Body of pancreas (tissue), 4 donors: ENCODE data around the gene FCAMR. TPM values are rescaled to one million over a fixed set of nuclear protein-coding genes. Genes with fewer than 3 reads are reported as not detected.
A peak's percentile ranks its signal among the peaks of the same experiment; 100 is the strongest.

Experiments
- ATAC-seq: fragments of 150-250 bp; one replicate; pipeline ENCODE4 v1.9.1; 2016
- DNase-seq, 4 donors: peaks; one replicate each; pipeline ENCODE4 v3.0.0-alpha.2; 2019
- H3K27ac ChIP-seq, 4 donors: fragments of 200-600 bp; sonication (generic); 1 replicate in 3 of 4; 2 replicates in 1 of 4; pipeline versions ENCODE4 v1.5.1 to v1.6.1; 2016 to 2019; ENCODE audit warnings: mild to moderate bottlenecking in 1 of 4, mixed read lengths in 1 of 4, moderate library complexity in 1 of 4
- H3K27me3 ChIP-seq, 2 donors: fragments of 200-600 bp; sonication (generic); one replicate each; pipeline ENCODE4 v1.6.0; 2016; ENCODE audit warnings: mild to moderate bottlenecking in 1 of 2
- H3K36me3 ChIP-seq, 2 donors: fragments of 200-600 bp; sonication (generic); replicated peaks in 1 of 2; 2 replicates each; pipeline ENCODE4 v1.5.1; 2016; ENCODE audit warnings: low read depth in 2 of 2; ENCODE audit not compliant: insufficient read depth in 1 of 2
- H3K4me1 ChIP-seq: fragments of 200-600 bp; sonication (generic); one replicate; pipeline ENCODE4 v1.6.0; 2016
- H3K4me3 ChIP-seq, 2 donors: fragments of 200-600 bp; sonication (generic); 1 replicate in 1 of 2; 2 replicates in 1 of 2; pipeline ENCODE4 v1.5.1; 2016 to 2019
- H3K9me3 ChIP-seq, 3 donors: fragments of 200-600 bp; sonication (generic); 1 replicate in 2 of 3; 2 replicates in 1 of 3; pipeline ENCODE4 v1.5.1; 2016
- CTCF ChIP-seq, 7 experiments: fragments of 450-650 bp in 4 of 7; fragments of 200-600 bp in 3 of 7; sonication (generic) in 3 of 7; IDR thresholded peaks; one replicate each; pipeline ENCODE4 v1.5.1; 2016 to 2019; ENCODE audit warnings: antibody characterized with exemption in 7 of 7
- POLR2A ChIP-seq, 3 donors: fragments of 450-650 bp; IDR thresholded peaks; one replicate each; pipeline ENCODE4 v1.6.1; 2016; ENCODE audit warnings: antibody characterized with exemption in 3 of 3, mild to moderate bottlenecking in 2 of 3
- WGBS, 2 donors: methylation state at CpG; one replicate each; pipeline ENCODE4 v1.1.5; 2017; 5-methylcytosine and 5-hydroxymethylcytosine counted together
- intact Hi-C: fragments of 100-400 bp; cut with DNase I; formaldehyde crosslinking; loops from one replicate; pipeline ENCODE4 v1.15.1; 2023
- total RNA-seq, 2 donors: library from RNA; depleted of rRNA; stranded (reverse); fragments of >200 nt; gene quantifications; one replicate each; pipeline ENCODE4 v1.1.0, GENCODE V29; 2016

FCAMR gene
- total RNA-seq, 2 donors from 2014 or later, result not detected

- peaks cover 26% of the 10 kb centered on the region for H3K4me1 ChIP-seq
- DNase-seq (peak in 1 of 4 donors; percentile 34), ATAC-seq (peak; percentile 1)
- H3K9me3 ChIP-seq, result no peaks in the 10 kb centered on the region
- WGBS, 2 donors, result 26 to 67% methylated on average over 3 to 14 of the region's 14 CpGs
- no peaks in the 10 kb centered on the region for H3K36me3 ChIP-seq
- H3K4me3 ChIP-seq, result peak overlapping the region; percentile 9 to 20
- intact Hi-C loops, result loop anchor here (10.0 kb wide), 1 partner anchor 425 kb away; no protein-coding TSS in a partner anchor
- TF ChIP-seq POLR2A (IDR thresholded peaks at IDR 0.05), result no peak
- no peak for TF ChIP-seq CTCF (IDR thresholded peaks at IDR 0.05)
- peak overlapping the region; percentile 80 to 89 (median 86) for H3K27ac ChIP-seq
- H3K27me3 ChIP-seq, result no peaks in the 10 kb centered on the region
These were observed 60.4 kb downstream of the FCAMR start for GRCh38 chr1:206909883-206910318.

GRCh38 chr1:206909161-206909882 is 60.9 kb downstream of the FCAMR start:
- intact Hi-C loops, result no loop called here
- no peaks in the 10 kb centered on the region for H3K9me3 ChIP-seq
- WGBS, 2 donors, result 0 to 1% methylated on average over 7 to 69 of the region's 69 CpGs
- peak; percentile 87 for ATAC-seq
- H3K27ac ChIP-seq, result peak overlapping the region; percentile 80 to 89 (median 86)
- H3K4me1 ChIP-seq, result peaks cover 26% of the 10 kb centered on the region
- no peaks in the 10 kb centered on the region for H3K27me3 ChIP-seq
- peak overlapping the region; percentile 9 to 20 for H3K4me3 ChIP-seq
- DNase-seq, result peak; percentile 92 to 96 (median 94)
- TF ChIP-seq POLR2A (IDR thresholded peaks at IDR 0.05) (peak; percentile 16 to 67 (median 64)), CTCF (IDR thresholded peaks at IDR 0.05) (no peak)
- H3K36me3 ChIP-seq, result no peaks in the 10 kb centered on the region

GRCh38 chr1:206908038-206908437 is 62.2 kb downstream of the FCAMR start:
- no peaks in the 10 kb centered on the region for H3K27me3 ChIP-seq
- H3K27ac ChIP-seq, result no peak overlapping the region
- no peak overlapping the region for H3K4me3 ChIP-seq
- DNase-seq (no peak), ATAC-seq (no peak)
- peaks cover 26% of the 10 kb centered on the region for H3K4me1 ChIP-seq
- no peak for TF ChIP-seq POLR2A (IDR thresholded peaks at IDR 0.05)
- TF ChIP-seq CTCF (IDR thresholded peaks at IDR 0.05), result no peak
- WGBS, 2 donors, result 67 to 71% methylated on average over 10 of the region's 10 CpGs
- no peaks in the 10 kb centered on the region for H3K36me3 ChIP-seq
- no peaks in the 10 kb centered on the region for H3K9me3 ChIP-seq
- intact Hi-C loops, result no loop called here

Other genes with a start within 250 kb of the FCAMR start
- gene IL19, start 199.7 kb downstream of the FCAMR start, total RNA-seq, result not detected
- 1 to 10 TPM in 1 of 2 donors, not detected in 1; 1.0 TPM for gene IL10, start 198.0 kb downstream of the FCAMR start, total RNA-seq
- not detected for gene IL20, start 104.8 kb downstream of the FCAMR start, total RNA-seq
- gene IL24, start 73.0 kb downstream of the FCAMR start, total RNA-seq, result not detected
- 1 to 10 TPM in 1 of 2 donors, not detected in 1; 2.3 TPM for gene FCMR, start 48.5 kb downstream of the FCAMR start, total RNA-seq
- 10 to 100 TPM; 14.8 to 45.1 TPM for gene PIGR, start 24.0 kb downstream of the FCAMR start, total RNA-seq
- 10 to 100 TPM; 11.2 to 23.3 TPM for gene C1orf116, start 62.3 kb upstream of the FCAMR start, total RNA-seq
- gene YOD1, start 80.7 kb upstream of the FCAMR start, total RNA-seq, result 1 to 10 TPM; 5.4 to 5.9 TPM
- gene PFKFB2, start 82.8 kb upstream of the FCAMR start, total RNA-seq, result 1 to 10 TPM; 4.9 to 9.3 TPM
- 10 to 100 TPM in 1 of 2 donors, not detected in 1; 11.9 TPM for gene C4BPB, start 118.4 kb upstream of the FCAMR start, total RNA-seq
- gene C4BPA, start 133.8 kb upstream of the FCAMR start, total RNA-seq, result 10 to 100 TPM in 1 of 2 donors, 1 to 10 TPM in 1; 8.9 to 23.1 TPM